ENCODE results near the gene SNX32. TPM values are rescaled to one million over a fixed set of nuclear protein-coding genes. Genes with fewer than 3 reads are reported as not detected.

The SNX32 gene
- total and polyA plus RNA-seq, 9 of the 15 experiments (the other 6 are each of a cell fraction or from before 2014, with no cell fraction given): 0.03 TPM; not detected in 7

DNA sequence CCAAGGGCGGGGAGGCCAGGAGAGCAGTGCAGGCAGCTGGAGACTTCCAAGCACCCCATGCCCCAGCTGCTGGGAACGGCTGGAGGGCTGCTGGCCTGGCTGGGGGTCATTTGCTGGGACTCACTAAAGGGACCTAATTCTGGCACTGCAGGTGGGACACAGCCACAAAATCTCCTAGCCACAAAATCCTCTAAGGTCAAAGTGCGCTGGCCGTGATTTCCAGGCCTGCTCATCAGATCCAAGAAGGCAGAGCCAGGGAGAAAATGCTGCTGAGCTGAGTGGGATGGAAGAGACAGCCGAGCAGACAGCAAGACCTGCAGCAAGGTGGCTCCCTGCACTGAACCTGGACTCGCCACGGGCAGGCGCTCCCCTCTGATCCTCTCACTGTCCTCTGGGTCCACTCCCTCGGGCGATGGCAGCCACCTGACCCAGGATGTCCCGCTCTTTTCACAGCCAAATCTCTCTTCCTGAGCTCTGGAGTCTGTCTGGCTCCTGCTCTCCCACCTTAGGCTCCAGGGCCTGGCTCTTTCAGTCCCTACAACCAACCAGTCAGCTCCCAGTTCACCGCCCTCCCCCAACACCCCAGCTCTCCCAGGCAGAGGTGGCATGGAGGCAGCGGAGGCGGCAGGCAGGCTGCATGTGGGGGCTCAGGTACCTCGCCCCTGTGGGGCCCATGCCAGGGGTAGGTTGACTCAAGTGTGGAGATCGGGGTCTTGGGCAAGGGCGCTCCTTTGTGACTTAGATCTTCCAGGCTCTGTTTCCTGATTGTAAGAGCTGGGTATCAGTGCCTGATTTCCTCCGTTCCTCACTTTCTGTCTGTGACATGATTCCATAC, 32.4 kb upstream of the SNX32 start:
- DNase-seq (ENCODE audit: extremely low read depth in 1 of 4, low spot score in 3 of 4) (no peak), FAIRE-seq (no peak), ATAC-seq (peak; percentile 26; the same call in 1 of the 3 replicates)
- TF ChIP-seq, protein P1, sequence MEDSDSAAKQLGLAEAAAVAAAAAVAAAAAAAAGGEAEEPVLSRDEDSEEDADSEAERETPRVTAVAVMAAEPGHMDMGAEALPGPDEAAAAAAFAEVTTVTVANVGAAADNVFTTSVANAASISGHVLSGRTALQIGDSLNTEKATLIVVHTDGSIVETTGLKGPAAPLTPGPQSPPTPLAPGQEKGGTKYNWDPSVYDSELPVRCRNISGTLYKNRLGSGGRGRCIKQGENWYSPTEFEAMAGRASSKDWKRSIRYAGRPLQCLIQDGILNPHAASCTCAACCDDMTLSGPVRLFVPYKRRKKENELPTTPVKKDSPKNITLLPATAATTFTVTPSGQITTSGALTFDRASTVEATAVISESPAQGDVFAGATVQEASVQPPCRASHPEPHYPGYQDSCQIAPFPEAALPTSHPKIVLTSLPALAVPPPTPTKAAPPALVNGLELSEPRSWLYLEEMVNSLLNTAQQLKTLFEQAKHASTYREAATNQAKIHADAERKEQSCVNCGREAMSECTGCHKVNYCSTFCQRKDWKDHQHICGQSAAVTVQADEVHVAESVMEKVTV (CRISPR knock-in tag; IDR thresholded peaks at IDR 0.05): no peak
- peak; percentile 66 to 79 for TF ChIP-seq KDM1A (IDR thresholded peaks at IDR 0.05)
- intact Hi-C loops (cut with micrococcal nuclease): no loop called here
- H3K9me1 ChIP-seq (ENCODE audit: control insufficient read depth, insufficient read depth, low read length): no peaks in the 10 kb centered on the region
- POLR2A ChIA-PET: interaction anchor here (0.6 to 3.0 kb wide), 4 partner anchors 9 to 205 kb away, joined by 3 to 9 read pairs (median 4); no protein-coding TSS in a partner anchor
- H3K27ac ChIP-seq (ENCODE audit: extremely low read depth, low read depth, low read length): no peak overlapping the region
- H3K9ac ChIP-seq (ENCODE audit: insufficient read depth in 1 of 2, low read depth in 2 of 2, low read length in 2 of 2): no peak overlapping the region; a peak in 1 of 4 replicates
- peaks cover 52 to 72% of the 10 kb centered on the region in 2 experiments for H3K27me3 ChIP-seq (ENCODE audit: control insufficient read depth in 2 of 2, insufficient read depth in 2 of 2, low read length in 2 of 2)
- H3K4me2 ChIP-seq (ENCODE audit: insufficient read depth, low read length): no peak overlapping the region
- 0 out of 2 replicates have a peak, but pooled peaks cover 4% of the 10 kb centered on the region for H4K20me1 ChIP-seq (replicated peaks; ENCODE audit: control insufficient read depth, insufficient read depth, low read length)
- H2AFZ ChIP-seq (ENCODE audit: low read depth, low read length): no peak overlapping the region
- H3K9me3 ChIP-seq (replicated peaks; ENCODE audit: control insufficient read depth, insufficient read depth, low read depth, low read length): no peaks in the 10 kb centered on the region
- no peaks in the 10 kb centered on the region for H3K79me2 ChIP-seq (ENCODE audit: control insufficient read depth, insufficient read depth, low read length)
- CTCF ChIA-PET (ENCODE audit: low intra/inter-chr PET ratio): no interaction called here
- WGBS (ENCODE audit: insufficient coverage, low coverage, missing lambda C conversion rate): 2% methylated on average over 18 of the region's 18 CpGs
- in situ Hi-C loops (cut with MboI): no loop called here
- no peaks in the 10 kb centered on the region for H3K36me3 ChIP-seq (ENCODE audit: control insufficient read depth, insufficient read depth, low read length)
- no TSS peak for BruUV-seq (replicated peaks)
- peaks cover 0 to 12% of the 10 kb centered on the region in 2 experiments; a peak in 2 of 5 replicates for H3K4me1 ChIP-seq (replicated peaks in 1 of 2; ENCODE audit: control insufficient read depth in 2 of 2, insufficient read depth in 2 of 2, low read length in 2 of 2)
- H3K4me3 ChIP-seq: no peak overlapping the region
